A673 (cell line): ENCODE results near the gene ACSL1. TPM values are rescaled to one million over a fixed set of nuclear protein-coding genes. Genes with fewer than 3 reads are reported as not detected.

Experiments used
- BruUV-seq: library from RNA; stranded (reverse); fragments of 400-500 nt; replicated peaks from 2 replicates; lab custom pipeline; 2021; lab: Mats Ljungman, UMichigan
- CTCF ChIA-PET: fragments of 300-600 bp; sonication (Branson Sonifier 250); formaldehyde crosslinking; loops from one replicate; lab custom pipeline; 2022; ENCODE audit warnings: antibody characterized with exemption; lab: Charles Lee
- POLR2A ChIA-PET: fragments of 300-600 bp; sonication (Branson Sonifier 250); formaldehyde crosslinking; loops from one replicate; lab custom pipeline; 2022; ENCODE audit warnings: antibody characterized with exemption; ENCODE audit not compliant: low non-redundant PET; lab: Charles Lee
- DNase-seq: peaks from one replicate; pipeline ENCODE4 v3.0.0-alpha.2; 2015; ENCODE audit warnings: low spot score
- H3K27ac ChIP-seq: fragments of 200-600 bp; sonication (generic); 2 replicates; pipeline ENCODE4 v1.5.1; 2016; ENCODE audit warnings: mixed run types, low read depth, mild to moderate bottlenecking, mixed read lengths, antibody characterized with exemption, low read length; ENCODE audit not compliant: poor library complexity, severe bottlenecking
- H3K27me3 ChIP-seq: fragments of 200-600 bp; sonication (generic); replicated peaks from 2 replicates; pipeline ENCODE4 v1.6.1; 2017; ENCODE audit warnings: mixed run types, low read depth, mild to moderate bottlenecking, mixed read lengths, antibody characterized with exemption, low read length; ENCODE audit not compliant: insufficient read depth, poor library complexity
- H3K36me3 ChIP-seq: fragments of 200-600 bp; sonication (generic); 2 replicates; pipeline ENCODE4 v1.6.1; 2016; ENCODE audit warnings: mixed run types, mild to moderate bottlenecking, mixed read lengths, antibody characterized with exemption, low read length; ENCODE audit not compliant: insufficient read depth, poor library complexity, severe bottlenecking
- H3K4me1 ChIP-seq: fragments of 200-600 bp; sonication (generic); 2 replicates; pipeline ENCODE4 v1.6.1; 2017; ENCODE audit warnings: mixed run types, mild to moderate bottlenecking, mixed read lengths, antibody characterized with exemption, low read length; ENCODE audit not compliant: insufficient read depth, poor library complexity, severe bottlenecking
- H3K4me3 ChIP-seq: fragments of 200-600 bp; sonication (generic); 2 replicates; pipeline ENCODE4 v1.5.1; 2016; ENCODE audit warnings: low read depth, mixed run types, mild to moderate bottlenecking, mixed read lengths, low read length; ENCODE audit not compliant: poor library complexity, severe bottlenecking
- H3K9me3 ChIP-seq: fragments of 200-600 bp; sonication (generic); 2 replicates; pipeline ENCODE4 v1.6.1; 2016; ENCODE audit warnings: mixed run types, low read depth, mild to moderate bottlenecking, mixed read lengths, antibody characterized with exemption, low read length; ENCODE audit not compliant: poor library complexity, severe bottlenecking
- EZH2 ChIP-seq: fragments of 200-600 bp; sonication (generic); IDR thresholded peaks from 2 replicates; pipeline ENCODE4 v1.6.1; 2017; ENCODE audit warnings: borderline replicate concordance, low read depth, mild to moderate bottlenecking, mixed read lengths, antibody characterized with exemption, low read length; ENCODE audit not compliant: poor library complexity, severe bottlenecking
- intact Hi-C: fragments of 100-400 bp; cut with micrococcal nuclease; formaldehyde crosslinking; loops from one replicate; pipeline ENCODE4 v1.10.0; 2022; ENCODE audit not compliant: unreplicated experiment
- total RNA-seq: library from RNA; stranded (reverse); gene quantifications from 2 replicates; pipeline ENCODE4 v1.2.3, GENCODE V29; 2021
- TF ChIP-seq, protein P1 (sequence below): fragments of 300-800, 200-600 bp; sonication (generic); conservative IDR thresholded peaks from 2 replicates; pipeline ENCODE4 v1.5.1; 2017; ENCODE audit warnings: low read depth, mild to moderate bottlenecking, antibody characterized with exemption, low read length, moderate library complexity, mixed read lengths

ACSL1 gene
- total RNA-seq, 1 experiment from 2014 or later = 5.2 TPM

DNA sequence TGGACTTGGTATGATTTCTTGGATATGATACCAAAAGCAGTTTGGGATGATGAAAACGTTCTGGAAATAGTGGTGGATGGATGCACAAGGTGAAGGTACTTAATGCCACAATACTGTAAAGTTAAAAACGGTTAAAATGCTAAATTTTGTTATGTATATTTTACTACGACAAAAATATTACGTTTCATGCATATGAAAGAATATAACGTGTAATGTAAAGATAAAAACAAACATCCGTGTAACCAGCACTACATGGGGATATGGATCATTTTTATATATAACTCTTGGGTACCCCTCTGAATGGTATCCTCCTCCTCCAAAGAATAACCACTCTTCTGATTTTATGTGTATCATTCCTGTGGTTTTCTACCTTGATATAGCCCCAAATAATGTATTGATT lies 91.0 kb downstream of the ACSL1 start:
- H3K4me3 ChIP-seq = peak overlapping the region; percentile 74
- TSS peak; percentile 94 for BruUV-seq
- POLR2A ChIA-PET = interaction anchor here (0.6 kb wide), 2 partner anchors 39 to 249 kb away, joined by 4 to 8 read pairs; no protein-coding TSS in a partner anchor

DNA sequence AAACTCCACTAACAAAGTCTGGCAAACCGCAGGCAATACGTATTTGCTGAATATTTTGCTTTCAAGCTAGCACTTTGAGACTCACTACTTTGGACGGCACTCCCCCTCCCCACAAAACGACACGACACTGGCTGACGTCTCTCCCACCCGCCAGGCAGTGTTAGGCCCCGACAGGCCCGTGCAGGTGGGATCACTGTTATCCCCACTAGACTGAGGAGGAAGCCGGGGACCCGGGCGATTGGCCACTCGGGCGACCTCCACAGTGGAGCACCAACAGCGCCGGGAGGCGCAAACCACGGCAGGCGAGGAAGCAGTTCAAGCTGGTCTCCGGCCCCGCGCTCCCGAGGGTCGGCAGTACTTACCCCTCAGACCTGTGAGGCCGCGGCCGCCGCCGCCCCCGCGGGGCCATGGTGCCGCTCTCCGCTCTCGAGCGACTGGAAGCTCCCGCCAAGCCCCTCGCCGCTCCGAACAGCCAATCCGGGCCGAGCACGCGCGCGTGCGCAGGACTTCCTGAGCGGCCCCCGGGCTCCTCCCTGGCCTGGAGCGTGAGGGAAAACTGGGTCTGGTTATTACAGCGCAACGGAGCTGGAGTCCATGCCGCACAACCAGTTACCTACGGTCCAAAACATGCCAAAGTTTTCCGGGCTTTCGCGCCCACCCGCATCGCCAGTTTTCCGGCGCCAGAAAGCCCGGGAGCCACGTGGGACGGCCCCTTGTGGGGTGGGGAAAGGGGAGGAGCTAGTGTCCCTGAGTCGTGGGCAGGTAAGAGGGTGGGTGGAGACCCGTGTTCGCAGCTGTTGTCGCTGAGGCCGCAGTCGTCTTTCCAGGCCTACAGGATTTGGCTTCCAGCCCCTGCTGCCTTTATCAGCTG lies 91.9 kb downstream of the ACSL1 start, which contains the start of gene CENPU:
Gene CENPU (minus strand): TSS at position 443 of the 871 bp plus-strand sequence. CDS start 34 bp downstream, at position 409.
- DNase-seq = peak; percentile 99
- no peaks in the 10 kb centered on the region for H3K9me3 ChIP-seq
- no TSS peak for BruUV-seq
- peaks cover 19% of the 10 kb centered on the region for H3K4me1 ChIP-seq
- peak within 1 kb of the TSS; percentile 88 for H3K27ac ChIP-seq
- intact Hi-C loops = loop anchor here (5.0 to 10.0 kb wide), 2 partner anchors 87 to 469 kb away; partner anchors contain the start of genes CASP3 and PRIMPOL
- no peaks in the 10 kb centered on the region for H3K27me3 ChIP-seq
- ChIA-PET POLR2A (interaction anchor here (0.6 kb wide), 2 partner anchors 40 to 204 kb away, joined by 4 to 5 read pairs; no protein-coding TSS in a partner anchor), CTCF (interaction anchor here (0.6 to 1.3 kb wide), 4 partner anchors 12 to 446 kb away, joined by 3 to 6 read pairs (median 4); partner anchors contain the start of genes CASP3 and PRIMPOL)
- TF ChIP-seq, protein P1, sequence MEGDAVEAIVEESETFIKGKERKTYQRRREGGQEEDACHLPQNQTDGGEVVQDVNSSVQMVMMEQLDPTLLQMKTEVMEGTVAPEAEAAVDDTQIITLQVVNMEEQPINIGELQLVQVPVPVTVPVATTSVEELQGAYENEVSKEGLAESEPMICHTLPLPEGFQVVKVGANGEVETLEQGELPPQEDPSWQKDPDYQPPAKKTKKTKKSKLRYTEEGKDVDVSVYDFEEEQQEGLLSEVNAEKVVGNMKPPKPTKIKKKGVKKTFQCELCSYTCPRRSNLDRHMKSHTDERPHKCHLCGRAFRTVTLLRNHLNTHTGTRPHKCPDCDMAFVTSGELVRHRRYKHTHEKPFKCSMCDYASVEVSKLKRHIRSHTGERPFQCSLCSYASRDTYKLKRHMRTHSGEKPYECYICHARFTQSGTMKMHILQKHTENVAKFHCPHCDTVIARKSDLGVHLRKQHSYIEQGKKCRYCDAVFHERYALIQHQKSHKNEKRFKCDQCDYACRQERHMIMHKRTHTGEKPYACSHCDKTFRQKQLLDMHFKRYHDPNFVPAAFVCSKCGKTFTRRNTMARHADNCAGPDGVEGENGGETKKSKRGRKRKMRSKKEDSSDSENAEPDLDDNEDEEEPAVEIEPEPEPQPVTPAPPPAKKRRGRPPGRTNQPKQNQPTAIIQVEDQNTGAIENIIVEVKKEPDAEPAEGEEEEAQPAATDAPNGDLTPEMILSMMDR = no peak
- peaks cover 18% of the 10 kb centered on the region for H3K36me3 ChIP-seq
- peak within 1 kb of the TSS; percentile 74 for H3K4me3 ChIP-seq

More for the DNA sequence above, 91.0 kb downstream of the ACSL1 start:
- H3K9me3 ChIP-seq = no peaks in the 10 kb centered on the region
- no peaks in the 10 kb centered on the region for H3K27me3 ChIP-seq
- no peak for DNase-seq
- H3K36me3 ChIP-seq = peaks cover 10% of the 10 kb centered on the region
- CTCF ChIA-PET = interaction anchor here (0.6 to 0.9 kb wide), 2 partner anchors 11 to 447 kb away, joined by 3 to 4 read pairs; no protein-coding TSS in a partner anchor
- no peak overlapping the region for H3K27ac ChIP-seq
- intact Hi-C loops = loop anchor here (5.0 to 10.0 kb wide), 2 partner anchors 87 to 470 kb away; partner anchors contain the start of genes CASP3 and PRIMPOL
- TF ChIP-seq, protein P1 = no peak
- TF ChIP-seq EZH2 = no peak
- H3K4me1 ChIP-seq = peaks cover 19% of the 10 kb centered on the region

DNA sequence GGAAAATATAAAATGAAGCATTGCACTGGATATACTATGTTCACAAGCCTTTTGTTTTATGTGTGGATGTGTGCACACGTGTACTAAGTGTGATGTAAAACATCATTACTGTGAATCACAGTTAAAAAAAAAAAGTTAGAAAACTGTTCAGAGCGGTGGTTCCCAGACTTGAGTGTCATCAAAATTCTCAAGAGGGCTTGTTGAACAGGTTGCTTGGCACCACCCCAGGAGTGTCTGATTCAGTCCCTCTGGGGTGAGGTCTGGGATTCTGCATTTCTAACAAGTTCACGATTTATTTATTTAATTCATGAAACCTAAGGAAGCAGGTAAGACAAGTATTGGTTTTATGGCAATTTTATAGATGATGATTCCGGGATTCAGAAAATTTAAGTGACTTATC lies 93.6 kb downstream of the ACSL1 start:
- peaks cover 19% of the 10 kb centered on the region for H3K4me1 ChIP-seq
- DNase-seq = peak; percentile 24
- ChIA-PET POLR2A (no interaction called here), CTCF (interaction anchor here (0.7 kb wide), 1 partner anchor 14 kb away, joined by 3 read pairs; no protein-coding TSS in a partner anchor)
- H3K36me3 ChIP-seq = peaks cover 36% of the 10 kb centered on the region
- peak overlapping the region; percentile 74 for H3K4me3 ChIP-seq
- TF ChIP-seq EZH2 = no peak
- TF ChIP-seq, protein P1 = no peak
- intact Hi-C loops = loop anchor here (5.0 to 10.0 kb wide), 2 partner anchors 85 to 467 kb away; partner anchors contain the start of genes CASP3 and PRIMPOL
- peak overlapping the region; percentile 88 for H3K27ac ChIP-seq
- no peaks in the 10 kb centered on the region for H3K9me3 ChIP-seq
- BruUV-seq = no TSS peak
- H3K27me3 ChIP-seq = no peaks in the 10 kb centered on the region
